Fibroblast of skin of right biceps (primary cell): ENCODE measurements around the gene SLC26A3.
"Not testable (repeated sequence)": the region's sequence is repeated elsewhere in the genome, so short reads cannot be mapped to it uniquely, and the experiment has no call there.

Experiments
- DNase-seq: peaks from one replicate; pipeline ENCODE4 v3.0.0-alpha.2; 2013

The SLC26A3 gene

GRCh38 chr7:107803009-107803610 is at the start of gene SLC26A3:
TSS of gene SLC26A3 (minus strand) at chr7:107803223. CDS start at chr7:107794509, 8,714 bp downstream.
- no peak for DNase-seq

GRCh38 chr7:107850643-107851042 is 47.6 kb upstream of the SLC26A3 start:
- no peak for DNase-seq

GRCh38 chr7:107850216-107850615 is 47.2 kb upstream of the SLC26A3 start:
- DNase-seq, result no peak

DNA sequence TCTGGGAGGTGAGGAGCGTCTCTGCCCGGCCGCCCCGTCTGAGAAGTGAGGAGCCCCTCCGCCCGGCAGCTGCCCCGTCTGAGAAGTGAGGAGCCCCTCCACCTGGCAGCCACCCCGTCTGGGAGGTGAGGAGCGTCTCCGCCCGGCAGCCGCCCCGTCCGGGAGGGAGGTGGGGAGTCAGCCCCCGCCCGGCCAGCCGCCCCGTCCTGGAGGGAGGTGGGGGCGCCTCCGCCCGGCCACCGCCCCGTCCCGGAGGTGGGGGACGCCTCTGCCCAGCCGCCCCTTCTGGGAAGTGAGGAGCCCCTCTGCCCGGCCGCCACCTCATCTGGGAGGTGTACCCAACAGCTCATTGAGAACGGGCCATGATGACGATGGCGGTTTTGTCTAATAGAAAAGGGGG is 45.2 kb upstream of the SLC26A3 start:
- DNase-seq, result not testable (repeated sequence)

DNA sequence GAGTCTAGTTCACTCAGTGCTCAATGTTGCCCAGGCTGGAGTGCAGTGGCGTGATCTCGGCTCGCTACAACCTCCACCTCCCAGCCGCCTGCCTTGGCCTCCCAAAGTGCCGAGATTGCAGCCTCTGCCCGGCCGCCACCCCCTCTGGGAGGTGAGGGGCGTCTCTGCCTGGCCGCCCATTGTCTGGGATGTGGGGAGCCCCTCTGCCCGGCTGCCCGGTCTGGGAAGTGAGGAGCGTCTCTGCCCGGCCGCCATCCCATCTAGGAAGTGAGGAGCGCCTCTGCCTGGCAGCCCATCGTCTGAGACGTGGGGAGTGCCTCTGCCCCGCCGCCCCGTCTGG is 44.8 kb upstream of the SLC26A3 start:
- not testable (repeated sequence) for DNase-seq

GRCh38 chr7:107847168-107847835 is 44.3 kb upstream of the SLC26A3 start:
- DNase-seq, result no peak

- no peak for DNase-seq
Observed at GRCh38 chr7:107846324-107846723, 43.3 kb upstream of the SLC26A3 start.

GRCh38 chr7:107843184-107843583 is 40.2 kb upstream of the SLC26A3 start:
- DNase-seq, result no peak

DNA sequence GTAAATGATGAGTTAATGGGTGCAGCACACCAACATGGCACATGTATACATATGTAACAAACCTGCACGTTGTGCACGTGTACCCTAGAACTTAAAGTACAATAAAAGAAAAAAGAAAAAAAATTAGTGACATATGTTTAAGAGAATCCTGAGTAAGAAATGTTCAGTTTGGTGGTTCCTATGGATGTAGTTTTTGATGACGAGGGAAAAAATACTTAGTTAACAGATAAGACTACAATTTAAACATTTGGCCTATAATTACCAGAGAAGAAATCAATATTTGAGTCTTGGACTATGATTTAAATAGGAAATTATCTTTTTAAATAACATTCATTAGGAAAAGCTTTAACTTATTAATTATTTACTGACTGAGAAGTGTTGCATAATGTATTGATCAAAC is 39.2 kb upstream of the SLC26A3 start:
- DNase-seq, result no peak

GRCh38 chr7:107838816-107839565 is 36.0 kb upstream of the SLC26A3 start:
- no peak for DNase-seq

- no peak for DNase-seq
Observed at GRCh38 chr7:107838024-107838601, 35.1 kb upstream of the SLC26A3 start.

DNA sequence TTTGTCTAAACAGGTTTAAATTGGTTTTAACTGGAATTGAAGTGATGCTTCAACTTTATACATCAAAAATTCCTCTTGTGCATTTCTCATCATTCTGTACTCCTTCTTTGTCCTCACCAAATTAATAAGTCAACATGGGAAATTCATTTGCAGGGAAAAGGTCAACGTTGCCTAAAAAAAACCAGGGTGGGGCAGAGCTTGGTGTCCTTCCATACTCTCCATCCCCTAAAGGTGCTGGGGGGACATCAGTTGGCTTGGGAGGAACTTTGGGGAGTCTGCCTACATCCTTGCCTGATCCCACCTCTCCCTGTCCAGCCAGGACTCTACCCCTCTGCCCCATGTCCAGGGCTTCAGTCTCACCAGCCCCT is 34.1 kb upstream of the SLC26A3 start:
- DNase-seq, result no peak

GRCh38 chr7:107836237-107837144 is 33.5 kb upstream of the SLC26A3 start:
- no peak for DNase-seq

DNA sequence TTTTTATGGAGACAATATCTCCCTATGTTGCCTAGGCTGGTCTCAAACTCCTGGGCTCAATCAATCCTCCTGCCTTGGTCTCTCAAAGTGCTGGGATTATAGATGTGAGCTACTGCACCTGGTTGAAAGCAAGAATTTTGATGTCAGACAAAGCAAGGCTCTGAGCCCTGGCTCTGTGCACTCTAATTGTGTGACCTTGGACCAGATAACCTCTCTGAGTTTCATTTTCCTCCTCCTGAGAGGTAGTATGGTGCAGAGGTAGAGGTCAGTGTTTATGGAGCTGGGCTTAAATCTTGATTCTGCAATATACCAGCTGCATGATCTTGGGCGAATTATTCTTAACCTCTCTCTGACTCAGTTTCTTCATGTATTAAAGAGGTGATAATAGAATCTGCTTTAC is 31.4 kb upstream of the SLC26A3 start:
- no peak for DNase-seq

DNA sequence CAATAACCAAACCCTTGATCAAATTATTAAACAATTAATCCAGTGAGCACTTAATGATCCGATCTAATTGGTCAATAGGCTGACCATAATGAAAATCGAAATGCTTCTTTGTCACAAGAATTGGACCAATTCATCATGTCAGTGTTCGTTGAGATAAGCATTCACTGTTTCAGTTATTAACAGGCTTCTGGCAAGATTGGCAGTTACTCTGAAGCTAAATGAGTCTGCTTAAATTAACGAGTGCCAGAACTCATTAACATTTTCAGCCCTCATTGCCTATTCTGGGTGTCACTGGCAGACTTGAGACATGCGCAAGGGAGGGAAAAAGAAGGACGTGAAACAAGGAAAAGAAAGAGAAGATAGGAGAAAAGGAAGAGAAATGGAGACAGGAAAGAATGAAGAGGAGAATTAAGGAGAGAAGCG is 30.7 kb upstream of the SLC26A3 start:
- no peak for DNase-seq

GRCh38 chr7:107830420-107830819 is 27.4 kb upstream of the SLC26A3 start:
- no peak for DNase-seq

- no peak for DNase-seq
Observed at GRCh38 chr7:107828540-107828939, 25.5 kb upstream of the SLC26A3 start.

GRCh38 chr7:107827501-107827900 is 24.5 kb upstream of the SLC26A3 start:
- no peak for DNase-seq

DNA sequence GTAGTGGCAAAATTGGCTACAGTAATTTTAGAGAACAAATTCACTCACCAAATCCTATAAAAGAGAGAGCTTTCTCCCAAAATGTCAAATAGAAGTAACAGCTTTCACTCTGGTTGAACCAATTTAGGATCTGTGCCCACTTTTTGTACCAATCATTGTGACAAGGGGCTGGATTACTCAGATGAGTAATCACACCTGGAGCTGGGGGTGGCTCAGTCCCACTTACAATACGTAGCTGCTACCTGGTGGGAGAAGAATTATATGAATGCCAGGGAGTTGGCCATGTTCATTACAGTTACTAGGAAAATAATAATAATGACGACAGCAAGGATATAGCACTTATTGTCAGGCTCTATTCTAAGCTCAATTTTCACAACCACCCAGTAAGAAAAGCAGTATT is 23.4 kb upstream of the SLC26A3 start:
- DNase-seq, result no peak

- DNase-seq, result no peak
Observed at GRCh38 chr7:107824858-107825257, 21.8 kb upstream of the SLC26A3 start.

- no peak for DNase-seq
Observed at GRCh38 chr7:107818622-107819021, 15.6 kb upstream of the SLC26A3 start.

- peak; percentile 75 for DNase-seq
Observed at GRCh38 chr7:107816011-107816566, 13.1 kb upstream of the SLC26A3 start.
